HepG2 (cell line): ENCODE data around the gene BMP6. TPM values are rescaled to one million over a fixed set of nuclear protein-coding genes. Genes with fewer than 3 reads are reported as not detected.

Experiments used
- DDIT3 ChIP-seq: sonication (generic); formaldehyde crosslinking; IDR thresholded peaks from 2 replicates; pipeline ENCODE4 v1.4.0; 2020; ENCODE audit warnings: mild to moderate bottlenecking, missing genetic modification reagents
- DR1 ChIP-seq: sonication (generic); formaldehyde crosslinking; IDR thresholded peaks from 2 replicates; pipeline ENCODE4 v1.8.0; 2021; ENCODE audit warnings: mild to moderate bottlenecking, missing genetic modification reagents, inconsistent platforms
- DRAP1 ChIP-seq: IDR thresholded peaks from 2 replicates; pipeline ENCODE4 v1.6.1; 2016; ENCODE audit warnings: missing genetic modification reagents, missing compliant biosample characterization
- FLYWCH1 ChIP-seq: sonication (generic); formaldehyde crosslinking; IDR thresholded peaks from 2 replicates; pipeline ENCODE4 v1.8.1; 2023; ENCODE audit warnings: mild to moderate bottlenecking, missing genetic modification reagents
- GFI1 ChIP-seq: sonication (generic); formaldehyde crosslinking; IDR thresholded peaks from 2 replicates; pipeline ENCODE4 v1.5.0; 2020; ENCODE audit warnings: missing genetic modification reagents, mild to moderate bottlenecking, borderline replicate concordance
- HMGA1 ChIP-seq: sonication (generic); formaldehyde crosslinking; conservative IDR thresholded peaks from 2 replicates; pipeline ENCODE4 v1.4.0; 2020; ENCODE audit warnings: missing genetic modification reagents
- HNRNPK ChIP-seq: fragments of 200-400 bp; formaldehyde crosslinking; IDR thresholded peaks from 2 replicates; pipeline ENCODE4 v1.6.1; 2018; ENCODE audit warnings: low read length, low read depth, moderate library complexity, mild to moderate bottlenecking; ENCODE audit not compliant: poor library complexity, severe bottlenecking
- IKZF1 ChIP-seq: fragments of 450-650 bp; IDR thresholded peaks from 2 replicates; pipeline ENCODE4 v1.7.1; 2016
- KLF12 ChIP-seq: sonication (generic); formaldehyde crosslinking; IDR thresholded peaks from 2 replicates; pipeline ENCODE4 v1.4.0; 2020; ENCODE audit warnings: missing genetic modification reagents, borderline replicate concordance
- KMT2B ChIP-seq: IDR thresholded peaks from 2 replicates; pipeline ENCODE4 v1.6.1; 2016; ENCODE audit warnings: missing genetic modification reagents, missing compliant biosample characterization
- MYPOP ChIP-seq: sonication (generic); formaldehyde crosslinking; IDR thresholded peaks from 2 replicates; pipeline ENCODE4 v1.8.1; 2023; ENCODE audit warnings: mild to moderate bottlenecking, moderate library complexity, missing genetic modification reagents
- PLRG1 ChIP-seq: fragments of 450-650 bp; conservative IDR thresholded peaks from 2 replicates; pipeline ENCODE4 v1.6.1; 2016
- RELA ChIP-seq: sonication (generic); formaldehyde crosslinking; IDR thresholded peaks from 2 replicates; pipeline ENCODE4 v1.4.0; 2020; ENCODE audit warnings: missing genetic modification reagents
- RFX3 ChIP-seq: IDR thresholded peaks from 2 replicates; pipeline ENCODE4 v1.6.1; 2016; ENCODE audit warnings: missing biosample characterization, missing genetic modification reagents
- SETDB1 ChIP-seq: sonication (generic); formaldehyde crosslinking; IDR thresholded peaks from 2 replicates; pipeline ENCODE4 v1.5.1; 2020; ENCODE audit warnings: missing genetic modification reagents, mild to moderate bottlenecking, borderline replicate concordance
- SMYD3 ChIP-seq: sonication (generic); formaldehyde crosslinking; IDR thresholded peaks from 2 replicates; pipeline ENCODE4 v1.8.1; 2023; ENCODE audit warnings: mild to moderate bottlenecking, missing genetic modification reagents
- SP1 ChIP-seq, 2 experiments: fragments of 450-650 bp in 1 of 2; sonication (generic) in 1 of 2; formaldehyde crosslinking in 1 of 2; IDR thresholded peaks; 2 replicates each; pipeline versions ENCODE4 v1.4.0 to v1.6.1; 2016 to 2020; ENCODE audit warnings: missing genetic modification reagents in 1 of 2
- SP140L ChIP-seq: sonication (generic); formaldehyde crosslinking; IDR thresholded peaks from 2 replicates; pipeline ENCODE4 v1.4.0; 2020; ENCODE audit warnings: missing genetic modification reagents, borderline replicate concordance
- ZBTB7B ChIP-seq: sonication (generic); formaldehyde crosslinking; IDR thresholded peaks from 2 replicates; pipeline ENCODE4 v1.4.0; 2020; ENCODE audit warnings: missing genetic modification reagents
- ZNF207 ChIP-seq: fragments of 450-650 bp; IDR thresholded peaks from 2 replicates; pipeline ENCODE4 v1.6.1; 2016; ENCODE audit warnings: antibody characterized with exemption, borderline replicate concordance
- ZNF337 ChIP-seq: sonication (generic); formaldehyde crosslinking; IDR thresholded peaks from 2 replicates; pipeline ENCODE4 v1.5.1; 2020; ENCODE audit warnings: missing genetic modification reagents, low read depth, mild to moderate bottlenecking, borderline replicate concordance
- ZNF432 ChIP-seq: sonication (generic); formaldehyde crosslinking; IDR thresholded peaks from 2 replicates; pipeline ENCODE4 v1.5.0; 2020; ENCODE audit warnings: missing genetic modification reagents, mild to moderate bottlenecking, borderline replicate concordance
- ZNF572 ChIP-seq: sonication (generic); formaldehyde crosslinking; IDR thresholded peaks from 2 replicates; pipeline ENCODE4 v1.5.1; 2020; ENCODE audit warnings: mild to moderate bottlenecking, missing genetic modification reagents
- ZNF652 ChIP-seq: IDR thresholded peaks from 2 replicates; pipeline ENCODE4 v1.6.1; 2016; ENCODE audit warnings: low read depth, borderline replicate concordance
- ZNF747 ChIP-seq: sonication (generic); formaldehyde crosslinking; IDR thresholded peaks from 2 replicates; pipeline ENCODE4 v1.8.1; 2023; ENCODE audit warnings: missing genetic modification reagents, mild to moderate bottlenecking, borderline replicate concordance
- polyA plus RNA-seq, 8 experiments: library from polyadenylated mRNA; depleted of rRNA in 3 of 8; stranded (reverse) in 7 of 8; unstranded in 1 of 8; fragments of >200 nt; fragmentation: Illumina TruSeq in 4 of 8; extraction: Trizol in 4 of 8; gene quantifications; 2 replicates each; pipeline versions ENCODE4 v1.2.1 to v1.2.3, GENCODE V29; 2011 to 2016; ENCODE audit warnings: low read depth in 4 of 8, missing spikeins in 1 of 8, mixed read lengths in 1 of 8; ENCODE audit not compliant: insufficient read depth in 1 of 8
- total RNA-seq, 5 experiments: library from RNA; depleted of rRNA; stranded (reverse); fragments of >200 nt; fragmentation: Illumina TruSeq; extraction: Trizol; gene quantifications; 2 replicates each; pipeline ENCODE4 v1.2.3, GENCODE V29; 2016; ENCODE audit warnings: low read depth in 1 of 5

Gene BMP6
- total and polyA plus RNA-seq, 2 of the 13 experiments (the other 11 are each of a cell fraction or from before 2014, with no cell fraction given) = 0.09 to 0.18 TPM

DNA sequence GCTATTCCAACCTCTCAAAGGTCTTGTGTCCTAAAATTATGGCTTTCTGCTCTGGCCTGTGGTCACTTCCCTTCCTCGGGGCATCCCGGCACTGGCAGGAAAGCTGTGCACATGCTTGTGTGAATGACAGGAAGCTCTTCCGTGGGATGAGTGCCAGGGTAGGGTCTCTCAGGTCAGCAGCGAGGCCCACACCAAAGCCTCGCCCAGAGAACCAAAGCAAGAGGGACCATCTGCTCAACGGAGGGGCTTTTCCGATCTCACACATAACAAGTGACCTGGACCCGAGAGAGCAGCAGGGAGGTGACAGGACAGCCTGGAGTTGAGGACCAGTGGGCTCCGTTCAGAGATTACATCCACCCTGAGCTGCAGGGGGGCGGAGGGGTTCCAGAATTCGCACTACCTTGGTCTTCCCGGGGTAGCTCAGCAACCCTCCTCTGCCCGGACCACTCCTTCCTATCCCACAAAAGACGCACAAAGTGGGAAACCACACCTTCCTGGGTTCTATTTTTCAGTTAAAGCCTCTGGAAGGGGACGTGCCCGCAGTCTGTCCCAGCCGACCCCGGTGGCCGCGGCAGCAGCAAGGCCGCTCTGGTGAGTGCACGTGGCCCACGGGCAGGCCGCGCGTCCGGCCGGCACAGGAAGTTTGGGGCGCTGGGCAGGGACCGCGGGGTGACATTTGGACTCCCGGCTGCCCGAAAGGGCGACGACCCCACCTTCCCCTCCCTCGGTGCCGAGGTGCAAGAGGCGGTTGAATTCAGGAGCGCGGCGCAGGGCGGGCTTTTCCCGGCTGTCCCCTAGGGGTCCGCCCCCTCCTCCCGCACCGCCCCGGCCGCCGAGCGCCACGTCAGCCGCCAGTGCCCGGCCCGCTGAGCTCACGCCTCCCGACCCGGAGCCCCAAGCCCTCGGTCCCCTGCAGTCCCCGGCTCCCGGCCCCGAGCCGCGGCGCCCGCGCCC lies 183.7 kb downstream of the BMP6 start (continued):
- TF ChIP-seq MYPOP (CRISPR knock-in tag) (peak; percentile 71; the same call in 1 of the 2 replicates), FLYWCH1 (no peak), DRAP1 (no peak; the same call in 1 of the 2 replicates), DR1 (CRISPR knock-in tag) (peak; percentile 37; the same call in 1 of the 2 replicates), ZNF207 (no peak), HMGA1 (CRISPR knock-in tag) (no peak), SP1 (IDR thresholded peaks at IDR 0.05) (no peak), SP1 (CRISPR knock-in tag; IDR thresholded peaks at IDR 0.05) (peak; percentile 57; the same call in 1 of the 2 replicates), ZNF652 (CRISPR knock-in tag) (no peak), DDIT3 (no peak), PLRG1 (no peak), HNRNPK (peak; percentile 31), ZNF432 (CRISPR knock-in tag) (no peak; the same call in 1 of the 2 replicates), IKZF1 (no peak), ZNF747 (CRISPR knock-in tag) (peak; percentile 91; the same call in 1 of the 2 replicates), SMYD3 (peak; percentile 93; the same call in 1 of the 2 replicates), SP140L (CRISPR knock-in tag) (no peak), RELA (CRISPR knock-in tag) (no peak), ZNF337 (0 out of 2 replicates have a peak, but pooled peaks have one; percentile 47), KLF12 (CRISPR knock-in tag) (peak; percentile 59; the same call in 1 of the 2 replicates), SETDB1 (CRISPR knock-in tag) (no peak), GFI1 (CRISPR knock-in tag) (peak; percentile 64; the same call in 1 of the 2 replicates), ZBTB7B (CRISPR knock-in tag) (peak; percentile 83; the same call in 1 of the 2 replicates), KMT2B (CRISPR knock-in tag) (peak; percentile 83; the same call in 1 of the 2 replicates), ZNF572 (CRISPR knock-in tag) (no peak), RFX3 (CRISPR knock-in tag) (0 out of 2 replicates have a peak, but pooled peaks have one; percentile 18)
